ENCODE data around the gene MPDU1.

MPDU1 gene

GRCh38 chr17:7560172-7561027 is 23.3 kb upstream of the MPDU1 start:
- no peak for DNase-seq (ENCODE audit: low read depth in 1 of 2, low spot score in 1 of 2)

- peak; percentile 63 to 74 for DNase-seq (ENCODE audit: low read depth in 1 of 2, low spot score in 1 of 2)
Observed at GRCh38 chr17:7561028-7561575, 22.6 kb upstream of the MPDU1 start.

GRCh38 chr17:7561589-7562207 is 22.0 kb upstream of the MPDU1 start, which contains the start of gene SENP3:
Gene SENP3, plus strand, starts transcription at chr17:7561919. Its CDS starts 1,158 bp downstream, at chr17:7563077.
- DNase-seq (ENCODE audit: low read depth in 1 of 2, low spot score in 1 of 2) = peak; percentile 75 to 92

GRCh38 chr17:7562208-7562605 is 21.4 kb upstream of the MPDU1 start:
- no peak for DNase-seq (ENCODE audit: low read depth in 1 of 2, low spot score in 1 of 2)

GRCh38 chr17:7563115-7563869 is 20.4 kb upstream of the MPDU1 start:
- DNase-seq (ENCODE audit: low read depth in 1 of 2, low spot score in 1 of 2) = no peak

- no peak for DNase-seq (ENCODE audit: low read depth in 1 of 2, low spot score in 1 of 2)
Observed at GRCh38 chr17:7569571-7569970, 14.1 kb upstream of the MPDU1 start.

GRCh38 chr17:7570351-7570750 is 13.3 kb upstream of the MPDU1 start:
- no peak for DNase-seq (ENCODE audit: low read depth in 1 of 2, low spot score in 1 of 2)

GRCh38 chr17:7572338-7572587 is 11.4 kb upstream of the MPDU1 start:
- no peak for DNase-seq (ENCODE audit: low read depth in 1 of 2, low spot score in 1 of 2)

GRCh38 chr17:7572588-7573323 is 10.9 kb upstream of the MPDU1 start:
- peak; percentile 99 for DNase-seq (ENCODE audit: low read depth in 1 of 2, low spot score in 1 of 2)

GRCh38 chr17:7573324-7574080 is 10.2 kb upstream of the MPDU1 start:
- peak; percentile 83 to 84 for DNase-seq (ENCODE audit: low read depth in 1 of 2, low spot score in 1 of 2)

GRCh38 chr17:7574176-7574953 is 9.3 kb upstream of the MPDU1 start:
- no peak for DNase-seq (ENCODE audit: low read depth in 1 of 2, low spot score in 1 of 2)

- no peak for DNase-seq (ENCODE audit: low read depth in 1 of 2, low spot score in 1 of 2)
Observed at GRCh38 chr17:7575481-7575883, 8.2 kb upstream of the MPDU1 start.

- no peak for DNase-seq (ENCODE audit: low read depth in 1 of 2, low spot score in 1 of 2)
Observed at GRCh38 chr17:7575959-7576358, 7.7 kb upstream of the MPDU1 start.

- DNase-seq (ENCODE audit: low read depth in 1 of 2, low spot score in 1 of 2) = no peak
Observed at GRCh38 chr17:7576432-7576937, 7.2 kb upstream of the MPDU1 start.

GRCh38 chr17:7577327-7578199 is 6.1 kb upstream of the MPDU1 start:
- no peak for DNase-seq (ENCODE audit: low read depth in 1 of 2, low spot score in 1 of 2)

- DNase-seq (ENCODE audit: low read depth in 1 of 2, low spot score in 1 of 2) = no peak
Observed at GRCh38 chr17:7579001-7579833, 4.4 kb upstream of the MPDU1 start, which contains the start of gene CD68. Gene CD68, plus strand, starts transcription at chr17:7579638. Its CDS starts 40 bp downstream, at chr17:7579678.

- DNase-seq (ENCODE audit: low read depth in 1 of 2, low spot score in 1 of 2) = no peak
Observed at GRCh38 chr17:7579834-7580603, 3.6 kb upstream of the MPDU1 start.

Measured in activated T-helper 1 cell treated with anti-CD3 and anti-CD28 coated beads, Interleukin-2, amount 50 U/mL, for 16 hours (primary cell).